Activated CD8-positive, alpha-beta T cell treated with anti-CD3 and anti-CD28 coated beads, Interleukin-2, amount 10 ng/mL, durations not matched to agents 7 days and 5 days (primary cell): ENCODE data around the gene CENPF. TPM values are rescaled to one million over a fixed set of nuclear protein-coding genes. Genes with fewer than 3 reads are reported as not detected.
"Not testable (repeated sequence)": the region's sequence is repeated elsewhere in the genome, so short reads cannot be mapped to it uniquely, and the experiment has no call there.

Experiments
- ATAC-seq: fragments of 150-1000 bp; cut with Tn5 transposase; one replicate; pipeline ENCODE4 v1.10.0; 2021; ENCODE audit warnings: moderate library complexity
- CTCF ChIA-PET: fragments of 350-600 bp; sonication (Branson Sonifier 250); formaldehyde crosslinking; loops from one replicate; lab custom pipeline; 2021; ENCODE audit warnings: antibody characterized with exemption; lab: Charles Lee
- POLR2A ChIA-PET: fragments of 350-600 bp; sonication (Branson Sonifier 250); formaldehyde crosslinking; loops from one replicate; lab custom pipeline; 2021; ENCODE audit warnings: antibody characterized with exemption; lab: Charles Lee
- DNase-seq: peaks from one replicate; pipeline ENCODE4 v3.0.0-alpha.2; 2020
- H3K27ac Mint-ChIP-seq: one replicate; pipeline ENCODE4 v1.8.0; 2021; ENCODE audit warnings: mild to moderate bottlenecking, mixed read lengths
- H3K27me3 Mint-ChIP-seq: one replicate; pipeline ENCODE4 v1.8.0; 2021; ENCODE audit warnings: low read depth, mixed read lengths
- H3K36me3 Mint-ChIP-seq: one replicate; pipeline ENCODE4 v1.8.0; 2021; ENCODE audit warnings: low read depth, mixed read lengths
- H3K4me1 Mint-ChIP-seq: one replicate; pipeline ENCODE4 v1.8.0; 2021; ENCODE audit warnings: low read depth, mixed read lengths
- H3K4me3 Mint-ChIP-seq: one replicate; pipeline ENCODE4 v1.8.0; 2021; ENCODE audit warnings: mild to moderate bottlenecking, mixed read lengths
- H3K9me3 Mint-ChIP-seq: one replicate; pipeline ENCODE4 v1.8.0; 2022; ENCODE audit warnings: mixed read lengths; ENCODE audit not compliant: insufficient read depth
- total RNA-seq, 2 experiments: library from RNA; stranded (reverse); gene quantifications; one replicate each; pipeline ENCODE4 v1.2.3, GENCODE V29; 2021

The CENPF gene
- total RNA-seq, 2 experiments from 2014 or later: 176 to 180 TPM

DNA sequence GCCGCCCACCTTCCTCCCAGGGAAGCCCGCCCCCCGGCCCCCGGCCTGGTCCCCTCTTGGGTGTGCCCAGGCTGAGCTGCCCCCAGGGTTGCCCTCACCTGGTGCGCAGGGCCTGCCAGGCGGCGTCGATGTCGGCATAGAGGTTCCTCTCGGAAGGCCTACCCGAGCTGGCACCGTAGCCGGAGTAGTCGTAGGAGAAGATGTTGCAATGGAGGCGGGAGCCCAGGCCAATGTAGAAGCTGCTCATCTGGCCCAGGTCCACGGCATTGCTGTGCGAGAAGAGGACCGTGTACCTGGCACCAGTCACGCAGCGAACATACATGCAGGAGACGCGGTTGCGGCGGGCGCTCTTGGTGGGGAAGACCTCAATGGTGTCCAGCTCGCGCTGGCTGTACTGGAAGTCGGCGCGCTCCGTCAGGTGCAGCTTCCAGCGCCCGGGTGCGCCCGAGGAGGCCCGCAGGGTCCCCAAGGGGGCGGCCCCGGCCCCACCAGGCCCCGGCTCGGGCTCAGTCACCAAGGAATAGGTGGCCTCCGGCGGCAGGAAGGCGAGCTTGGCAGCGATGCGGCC lies 5.3 kb downstream of the CENPF start:
- CTCF ChIA-PET, H3K9me3 Mint-ChIP-seq, DNase-seq, H3K27ac Mint-ChIP-seq, H3K27me3 Mint-ChIP-seq, H3K4me3 Mint-ChIP-seq, ATAC-seq, POLR2A ChIA-PET: not testable (repeated sequence)
- Mint-ChIP-seq H3K4me1 (peaks cover 26% of the 10 kb centered on the region), H3K36me3 (peaks cover 66% of the 10 kb centered on the region)

GRCh38 chr1:214608817-214609216 lies 5.8 kb downstream of the CENPF start:
- H3K36me3 Mint-ChIP-seq: peaks cover 68% of the 10 kb centered on the region
- H3K27ac Mint-ChIP-seq, CTCF ChIA-PET, H3K9me3 Mint-ChIP-seq, ATAC-seq, DNase-seq, POLR2A ChIA-PET, H3K27me3 Mint-ChIP-seq, H3K4me3 Mint-ChIP-seq: not testable (repeated sequence)
- peaks cover 30% of the 10 kb centered on the region for H3K4me1 Mint-ChIP-seq

- CTCF ChIA-PET: interaction anchor here (0.7 to 1.8 kb wide), 3 partner anchors 18 to 28 kb away, joined by 4 to 9 read pairs (median 7); no protein-coding TSS in a partner anchor
- no peak overlapping the region for H3K27ac Mint-ChIP-seq
- H3K27me3 Mint-ChIP-seq: no peaks in the 10 kb centered on the region
- peaks cover 26% of the 10 kb centered on the region for H3K4me1 Mint-ChIP-seq
- DNase-seq (no peak), ATAC-seq (no peak)
- peaks cover 8% of the 10 kb centered on the region for H3K9me3 Mint-ChIP-seq
- no peak overlapping the region for H3K4me3 Mint-ChIP-seq
- POLR2A ChIA-PET: no interaction called here
- H3K36me3 Mint-ChIP-seq: peaks cover 68% of the 10 kb centered on the region
Observed at GRCh38 chr1:214609692-214610091, 6.7 kb downstream of the CENPF start.

GRCh38 chr1:214610136-214610535 lies 7.1 kb downstream of the CENPF start:
- Mint-ChIP-seq H3K4me1 (peaks cover 21% of the 10 kb centered on the region), H3K36me3 (peaks cover 70% of the 10 kb centered on the region)
- CTCF ChIA-PET: interaction anchor here (0.7 to 1.8 kb wide), 3 partner anchors 17 to 28 kb away, joined by 4 to 9 read pairs (median 7); no protein-coding TSS in a partner anchor
- H3K27ac Mint-ChIP-seq, POLR2A ChIA-PET, DNase-seq, H3K27me3 Mint-ChIP-seq, H3K4me3 Mint-ChIP-seq, ATAC-seq, H3K9me3 Mint-ChIP-seq: not testable (repeated sequence)

DNA sequence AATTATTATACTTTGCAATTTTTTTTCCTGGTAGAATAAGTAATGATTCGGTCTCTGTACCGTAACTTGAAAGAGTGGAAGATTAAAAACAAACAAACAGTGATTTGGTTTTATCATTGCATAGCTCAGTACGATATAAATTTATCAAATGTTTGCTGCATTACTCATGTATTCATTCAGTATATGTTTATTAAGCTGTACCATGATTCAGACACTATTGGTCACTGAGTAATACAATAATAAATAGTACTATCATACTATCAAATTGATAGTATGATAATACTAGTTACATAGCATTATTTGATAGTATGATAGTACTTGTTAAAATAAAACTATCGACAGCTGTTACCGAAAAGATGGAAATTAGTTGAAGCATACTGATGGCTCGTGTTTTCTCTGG lies 12.1 kb downstream of the CENPF start:
- no peak for DNase-seq
- Mint-ChIP-seq H3K9me3 (no peaks in the 10 kb centered on the region), H3K27me3 (no peaks in the 10 kb centered on the region), H3K36me3 (peaks cover 82% of the 10 kb centered on the region), H3K27ac (no peak overlapping the region), H3K4me1 (peaks cover 33% of the 10 kb centered on the region), H3K4me3 (no peak overlapping the region)
- POLR2A ChIA-PET: no interaction called here
- CTCF ChIA-PET: interaction anchor here (0.8 to 1.0 kb wide), 2 partner anchors 13 to 23 kb away, joined by 3 read pairs; no protein-coding TSS in a partner anchor
- no peak for ATAC-seq

DNA sequence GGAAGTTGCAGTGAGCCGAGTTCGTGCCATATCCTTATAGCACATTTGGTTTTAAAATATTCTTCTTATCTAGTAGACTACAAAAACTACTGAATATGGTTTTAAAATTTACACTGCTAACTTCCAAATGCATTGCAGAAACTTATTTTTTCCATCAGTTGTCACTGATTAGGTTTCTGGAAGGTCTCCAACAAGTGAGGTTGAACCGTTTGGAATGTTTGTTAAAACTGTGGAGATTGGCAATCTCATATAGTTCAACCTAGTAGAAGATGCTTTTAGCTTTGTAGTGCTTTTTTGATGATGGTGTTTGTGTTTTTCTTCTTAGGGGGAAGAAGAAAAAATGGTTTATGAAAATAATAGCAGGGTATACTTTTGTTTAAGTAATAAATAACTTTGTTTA lies 12.9 kb downstream of the CENPF start:
- Mint-ChIP-seq H3K27ac (no peak overlapping the region), H3K36me3 (peaks cover 81% of the 10 kb centered on the region), H3K27me3 (no peaks in the 10 kb centered on the region), H3K4me1 (peaks cover 29% of the 10 kb centered on the region), H3K4me3 (no peak overlapping the region), H3K9me3 (no peaks in the 10 kb centered on the region)
- ChIA-PET POLR2A (no interaction called here), CTCF (interaction anchor here (1.0 to 1.9 kb wide), 2 partner anchors 12 to 287 kb away, joined by 3 to 7 read pairs; partner anchors contain the start of gene CENPF)
- ATAC-seq (no peak), DNase-seq (no peak)

GRCh38 chr1:214617246-214617645 lies 14.3 kb downstream of the CENPF start:
- peaks cover 23% of the 10 kb centered on the region for H3K4me1 Mint-ChIP-seq
- H3K27ac Mint-ChIP-seq: peak overlapping the region; percentile 83

DNA sequence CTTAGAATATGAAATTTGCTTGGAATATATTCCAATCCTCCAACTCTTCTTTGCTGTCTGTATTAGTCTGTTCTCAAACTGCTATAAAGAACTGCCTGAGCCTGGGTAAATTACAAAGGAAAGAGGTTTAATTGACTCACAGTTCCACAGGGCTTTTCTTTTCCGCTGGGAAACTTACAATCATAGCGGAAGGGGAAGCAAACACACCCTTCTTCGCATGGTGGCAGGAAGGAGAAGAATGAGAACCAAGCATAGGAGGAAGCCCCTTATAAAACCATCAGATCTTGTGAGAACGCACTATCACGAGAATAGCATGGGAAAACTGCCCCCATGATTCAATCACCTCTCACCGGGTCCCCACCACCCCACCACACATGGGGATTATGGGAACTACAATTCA lies 14.8 kb downstream of the CENPF start:
- H3K4me1 Mint-ChIP-seq: peaks cover 20% of the 10 kb centered on the region
- no peaks in the 10 kb centered on the region for H3K27me3 Mint-ChIP-seq
- no peak for DNase-seq
- H3K27ac Mint-ChIP-seq: no peak overlapping the region
- no peak overlapping the region for H3K4me3 Mint-ChIP-seq
- H3K9me3 Mint-ChIP-seq: no peaks in the 10 kb centered on the region
- CTCF ChIA-PET: interaction anchor here (0.9 to 1.9 kb wide), 4 partner anchors 10 to 24 kb away, joined by 3 to 15 read pairs (median 8); partner anchors contain the start of gene CENPF
- POLR2A ChIA-PET: no interaction called here
- H3K36me3 Mint-ChIP-seq: peaks cover 78% of the 10 kb centered on the region
- ATAC-seq: no peak

More at GRCh38 chr1:214617246-214617645, 14.3 kb downstream of the CENPF start:
- Mint-ChIP-seq H3K4me3 (peak overlapping the region; percentile 31), H3K27me3 (no peaks in the 10 kb centered on the region), H3K9me3 (no peaks in the 10 kb centered on the region), H3K36me3 (peaks cover 83% of the 10 kb centered on the region)
- ATAC-seq (peak; percentile 74), DNase-seq (no peak)
- ChIA-PET POLR2A (no interaction called here), CTCF (interaction anchor here (0.9 to 1.9 kb wide), 4 partner anchors 11 to 289 kb away, joined by 3 to 9 read pairs (median 5); partner anchors contain the start of gene CENPF)

- ChIA-PET CTCF (interaction anchor here (2.0 kb wide), 1 partner anchor 17 kb away, joined by 9 read pairs; no protein-coding TSS in a partner anchor), POLR2A (no interaction called here)
- Mint-ChIP-seq H3K36me3 (peaks cover 71% of the 10 kb centered on the region), H3K4me1 (peaks cover 9% of the 10 kb centered on the region), H3K4me3 (no peak overlapping the region), H3K27ac (no peak overlapping the region), H3K9me3 (no peaks in the 10 kb centered on the region), H3K27me3 (no peaks in the 10 kb centered on the region)
- no peak for ATAC-seq
- DNase-seq: no peak
Observed at GRCh38 chr1:214621236-214621635, 18.2 kb downstream of the CENPF start.

GRCh38 chr1:214623430-214623829 lies 20.4 kb downstream of the CENPF start:
- no peaks in the 10 kb centered on the region for H3K4me1 Mint-ChIP-seq
- peaks cover 70% of the 10 kb centered on the region for H3K36me3 Mint-ChIP-seq
- ATAC-seq (no peak), DNase-seq (no peak)
- ChIA-PET POLR2A (no interaction called here), CTCF (interaction anchor here (1.0 kb wide), 1 partner anchor 15 kb away, joined by 3 read pairs; no protein-coding TSS in a partner anchor)
- H3K9me3 Mint-ChIP-seq: no peaks in the 10 kb centered on the region
- no peak overlapping the region for H3K4me3 Mint-ChIP-seq
- H3K27me3 Mint-ChIP-seq: no peaks in the 10 kb centered on the region
- H3K27ac Mint-ChIP-seq: no peak overlapping the region

GRCh38 chr1:214632091-214632490 lies 29.1 kb downstream of the CENPF start:
- Mint-ChIP-seq H3K27me3 (no peaks in the 10 kb centered on the region), H3K9me3 (no peaks in the 10 kb centered on the region), H3K27ac (peak overlapping the region; percentile 44), H3K4me1 (peaks cover 16% of the 10 kb centered on the region), H3K4me3 (no peak overlapping the region), H3K36me3 (peaks cover 86% of the 10 kb centered on the region)
- no peak for ATAC-seq
- peak; percentile 54 for DNase-seq
- ChIA-PET POLR2A (no interaction called here), CTCF (interaction anchor here (0.7 to 1.6 kb wide), 3 partner anchors 8 to 300 kb away, joined by 3 to 8 read pairs (median 4); no protein-coding TSS in a partner anchor)

- H3K4me3 Mint-ChIP-seq: no peak overlapping the region
- H3K4me1 Mint-ChIP-seq: peaks cover 31% of the 10 kb centered on the region
- no peak for ATAC-seq
- ChIA-PET CTCF (interaction anchor here (0.9 kb wide), 1 partner anchor 21 kb away, joined by 3 read pairs; no protein-coding TSS in a partner anchor), POLR2A (no interaction called here)
- H3K36me3 Mint-ChIP-seq: peaks cover 92% of the 10 kb centered on the region
- no peak for DNase-seq
- H3K27ac Mint-ChIP-seq: no peak overlapping the region
- H3K27me3 Mint-ChIP-seq: no peaks in the 10 kb centered on the region
- no peaks in the 10 kb centered on the region for H3K9me3 Mint-ChIP-seq
Observed at GRCh38 chr1:214633686-214634085, 30.7 kb downstream of the CENPF start.
